Vagina (tissue), 2 donors: ENCODE data around the gene DMBX1. TPM values are rescaled to one million over a fixed set of nuclear protein-coding genes. Genes with fewer than 3 reads are reported as not detected.

Experiments
- DNase-seq, 2 donors: peaks; one replicate each; pipeline ENCODE4 v3.0.0-alpha.2; 2017; ENCODE audit errors: extremely low spot score in 2 of 2
- H3K27ac ChIP-seq: fragments of 200-600 bp; sonication (generic); one replicate; pipeline ENCODE4 v1.5.1; 2019
- H3K27me3 ChIP-seq: fragments of 200-600 bp; sonication (generic); one replicate; pipeline ENCODE4 v1.5.1; 2019
- H3K36me3 ChIP-seq, 2 donors: fragments of 200-600 bp; sonication (generic); one replicate each; pipeline ENCODE4 v1.5.1; 2017 to 2019
- H3K4me1 ChIP-seq: fragments of 200-600 bp; sonication (generic); one replicate; pipeline ENCODE4 v1.5.1; 2019
- H3K4me3 ChIP-seq, 2 donors: fragments of 200-600 bp; sonication (generic); 1 replicate in 1 of 2; 2 replicates in 1 of 2; pipeline ENCODE4 v1.5.1; 2016 to 2019
- H3K9me3 ChIP-seq: fragments of 200-600 bp; sonication (generic); one replicate; pipeline ENCODE4 v1.5.1; 2019
- POLR2A ChIP-seq, 2 donors: fragments of 450-650 bp; IDR thresholded peaks; one replicate each; pipeline ENCODE4 v1.6.1; 2017; ENCODE audit warnings: antibody characterized with exemption in 2 of 2, mild to moderate bottlenecking in 2 of 2, moderate library complexity in 2 of 2
- POLR2AphosphoS5 ChIP-seq, 2 donors: sonication (generic); formaldehyde crosslinking; IDR thresholded peaks; one replicate each; pipeline ENCODE4 v1.9.0; 2017; ENCODE audit warnings: antibody characterized with exemption in 2 of 2, mild to moderate bottlenecking in 2 of 2, low read depth in 1 of 2; ENCODE audit not compliant: insufficient read depth in 1 of 2
- intact Hi-C: fragments of 100-400 bp; cut with DNase I; formaldehyde crosslinking; loops from one replicate; pipeline ENCODE4 v1.15.1; 2023
- total RNA-seq: library from RNA; depleted of rRNA; stranded (reverse); fragments of >200 nt; gene quantifications from one replicate; pipeline ENCODE4 v1.2.3, GENCODE V29; 2016
- TF ChIP-seq, protein P1 (sequence below), 3 experiments: fragments of 450-650 bp in 2 of 3; fragments of 200-600 bp in 1 of 3; sonication (generic) in 1 of 3; IDR thresholded peaks; one replicate each; pipeline ENCODE4 v1.5.1; 2017 to 2019; ENCODE audit warnings: antibody characterized with exemption in 3 of 3, mild to moderate bottlenecking in 2 of 3, moderate library complexity in 2 of 3

The DMBX1 gene
- total RNA-seq, 1 donor from 2014 or later = 0.25 TPM

- no peaks in the 10 kb centered on the region for H3K27me3 ChIP-seq
- TF ChIP-seq, protein P1, sequence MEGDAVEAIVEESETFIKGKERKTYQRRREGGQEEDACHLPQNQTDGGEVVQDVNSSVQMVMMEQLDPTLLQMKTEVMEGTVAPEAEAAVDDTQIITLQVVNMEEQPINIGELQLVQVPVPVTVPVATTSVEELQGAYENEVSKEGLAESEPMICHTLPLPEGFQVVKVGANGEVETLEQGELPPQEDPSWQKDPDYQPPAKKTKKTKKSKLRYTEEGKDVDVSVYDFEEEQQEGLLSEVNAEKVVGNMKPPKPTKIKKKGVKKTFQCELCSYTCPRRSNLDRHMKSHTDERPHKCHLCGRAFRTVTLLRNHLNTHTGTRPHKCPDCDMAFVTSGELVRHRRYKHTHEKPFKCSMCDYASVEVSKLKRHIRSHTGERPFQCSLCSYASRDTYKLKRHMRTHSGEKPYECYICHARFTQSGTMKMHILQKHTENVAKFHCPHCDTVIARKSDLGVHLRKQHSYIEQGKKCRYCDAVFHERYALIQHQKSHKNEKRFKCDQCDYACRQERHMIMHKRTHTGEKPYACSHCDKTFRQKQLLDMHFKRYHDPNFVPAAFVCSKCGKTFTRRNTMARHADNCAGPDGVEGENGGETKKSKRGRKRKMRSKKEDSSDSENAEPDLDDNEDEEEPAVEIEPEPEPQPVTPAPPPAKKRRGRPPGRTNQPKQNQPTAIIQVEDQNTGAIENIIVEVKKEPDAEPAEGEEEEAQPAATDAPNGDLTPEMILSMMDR (IDR thresholded peaks at IDR 0.05) = no peak
- TF ChIP-seq POLR2AphosphoS5 (IDR thresholded peaks at IDR 0.05; ENCODE audit: insufficient read depth in 1 of 2, low read depth in 1 of 2) (no peak), POLR2A (IDR thresholded peaks at IDR 0.05) (no peak)
- H3K27ac ChIP-seq = no peak overlapping the region
- no peaks in the 10 kb centered on the region for H3K4me1 ChIP-seq
- H3K36me3 ChIP-seq = no peaks in the 10 kb centered on the region
- H3K9me3 ChIP-seq = no peaks in the 10 kb centered on the region
- DNase-seq = no peak
- intact Hi-C loops = no loop called here
- H3K4me3 ChIP-seq = no peak overlapping the region
Observed at GRCh38 chr1:46478721-46479485, 10.7 kb upstream of the DMBX1 start.

- H3K36me3 ChIP-seq = no peaks in the 10 kb centered on the region
- H3K27me3 ChIP-seq = no peaks in the 10 kb centered on the region
- TF ChIP-seq POLR2A (IDR thresholded peaks at IDR 0.05) = no peak
- TF ChIP-seq, protein P1 (IDR thresholded peaks at IDR 0.05) = no peak
- TF ChIP-seq POLR2AphosphoS5 (IDR thresholded peaks at IDR 0.05; ENCODE audit: insufficient read depth in 1 of 2, low read depth in 1 of 2) = no peak
- no peaks in the 10 kb centered on the region for H3K4me1 ChIP-seq
- no peaks in the 10 kb centered on the region for H3K9me3 ChIP-seq
- DNase-seq = no peak
- intact Hi-C loops = no loop called here
- no peak overlapping the region for H3K4me3 ChIP-seq
- no peak overlapping the region for H3K27ac ChIP-seq
Observed at GRCh38 chr1:46479744-46480350, 9.8 kb upstream of the DMBX1 start.

DNA sequence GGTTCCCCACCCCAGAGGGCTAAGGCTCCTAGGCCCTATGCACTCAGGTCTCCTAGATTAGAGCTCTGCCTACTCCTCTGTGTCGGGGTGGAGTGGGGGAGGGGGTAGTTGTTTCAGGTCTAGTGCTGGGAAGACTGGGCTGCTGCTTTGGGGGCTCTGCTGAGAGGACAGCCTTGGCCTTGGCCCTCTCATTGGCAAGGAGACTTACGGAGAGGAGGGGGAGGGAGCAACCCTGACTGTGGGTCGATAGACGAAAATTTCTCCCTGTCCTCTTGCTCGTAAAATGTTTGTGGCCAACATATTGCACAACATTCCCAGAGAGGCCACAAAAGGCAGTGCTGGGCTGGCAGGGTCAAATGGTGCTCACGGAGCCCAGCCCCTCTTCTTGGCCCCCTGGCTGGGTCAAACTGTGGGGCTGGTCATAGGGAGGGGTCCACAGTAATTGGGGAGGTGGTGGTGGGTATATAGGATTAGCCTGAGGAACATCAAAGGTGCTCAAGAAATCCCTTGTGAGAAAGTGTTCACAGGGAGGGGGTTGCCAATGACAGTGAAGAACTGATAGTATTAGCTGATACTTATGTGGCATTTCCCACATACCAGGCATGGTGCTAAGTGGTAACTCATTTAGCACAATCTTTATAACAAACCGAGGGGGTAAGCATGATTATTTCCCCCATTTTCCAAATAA lies 8.5 kb upstream of the DMBX1 start:
- Histone ChIP-seq H3K27me3 (no peaks in the 10 kb centered on the region), H3K9me3 (no peaks in the 10 kb centered on the region), H3K27ac (no peak overlapping the region), H3K4me3 (no peak overlapping the region), H3K36me3 (no peaks in the 10 kb centered on the region), H3K4me1 (no peaks in the 10 kb centered on the region)
- TF ChIP-seq POLR2AphosphoS5 (IDR thresholded peaks at IDR 0.05; ENCODE audit: insufficient read depth in 1 of 2, low read depth in 1 of 2) (no peak), POLR2A (IDR thresholded peaks at IDR 0.05) (no peak)
- TF ChIP-seq, protein P1 (IDR thresholded peaks at IDR 0.05) = no peak
- no peak for DNase-seq
- intact Hi-C loops = no loop called here

GRCh38 chr1:46481961-46482360 lies 7.7 kb upstream of the DMBX1 start:
- no peaks in the 10 kb centered on the region for H3K9me3 ChIP-seq
- no peak for DNase-seq
- intact Hi-C loops = no loop called here
- TF ChIP-seq POLR2A (IDR thresholded peaks at IDR 0.05) = no peak
- no peaks in the 10 kb centered on the region for H3K4me1 ChIP-seq
- no peak overlapping the region for H3K4me3 ChIP-seq
- H3K27ac ChIP-seq = no peak overlapping the region
- no peaks in the 10 kb centered on the region for H3K36me3 ChIP-seq
- H3K27me3 ChIP-seq = no peaks in the 10 kb centered on the region

DNA sequence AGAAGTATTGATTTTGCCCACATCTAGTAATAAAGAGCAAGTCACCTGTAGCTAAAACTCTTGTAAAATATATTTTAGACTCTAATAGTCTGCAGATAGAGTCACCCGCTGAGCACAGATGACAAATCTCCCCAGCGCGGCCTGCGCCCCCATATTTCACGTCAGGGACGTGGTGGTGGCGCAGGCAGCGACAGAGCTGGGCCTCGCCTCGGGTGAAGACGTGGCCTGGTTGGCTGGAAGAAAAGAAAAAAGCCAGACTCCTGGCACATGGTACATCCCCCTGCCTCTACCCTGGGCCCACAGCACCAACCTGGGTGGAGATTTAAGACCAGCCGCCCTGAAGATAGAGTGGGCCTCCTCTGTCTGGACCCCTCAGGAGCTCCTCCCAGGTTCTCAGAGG lies 6.0 kb upstream of the DMBX1 start:
- TF ChIP-seq, protein P1 (IDR thresholded peaks at IDR 0.05) = no peak
- TF ChIP-seq POLR2AphosphoS5 (IDR thresholded peaks at IDR 0.05; ENCODE audit: insufficient read depth in 1 of 2, low read depth in 1 of 2) (no peak), POLR2A (IDR thresholded peaks at IDR 0.05) (no peak)
- Histone ChIP-seq H3K27me3 (peaks cover 4% of the 10 kb centered on the region), H3K27ac (no peak overlapping the region), H3K4me1 (no peaks in the 10 kb centered on the region), H3K4me3 (no peak overlapping the region), H3K36me3 (no peaks in the 10 kb centered on the region), H3K9me3 (no peaks in the 10 kb centered on the region)
- intact Hi-C loops = no loop called here
- DNase-seq = no peak
